Natural killer cell (primary cell): ENCODE measurements around the gene SMARCD3. TPM values are rescaled to one million over a fixed set of nuclear protein-coding genes. Genes with fewer than 3 reads are reported as not detected.

ENCODE experiments used
- ATAC-seq, 3 donors: fragments of 150-1000 bp in 2 of 3; fragments of 200-7000 bp in 1 of 3; cut with Tn5 transposase; 1 replicate in 1 of 3; 2 replicates in 2 of 3; pipeline ENCODE4 v1.10.0; 2021; ENCODE audit warnings: mild to moderate bottlenecking in 2 of 3, moderate library complexity in 2 of 3
- DNase-seq, 2 donors: peaks; one replicate each; pipeline versions ENCODE4 v3.0.0 to v3.0.0-alpha.2; 2013 to 2021; ENCODE audit warnings: mixed read lengths in 1 of 2
- H3K27ac ChIP-seq: one replicate; pipeline ENCODE4 v1.5.1; 2013; ENCODE audit warnings: mild to moderate bottlenecking, low read length
- H3K27me3 ChIP-seq: one replicate; pipeline ENCODE4 v1.6.1; 2013; ENCODE audit warnings: low read length; ENCODE audit not compliant: control insufficient read depth, insufficient read depth
- H3K36me3 ChIP-seq: one replicate; pipeline ENCODE4 v1.6.1; 2013; ENCODE audit warnings: low read length; ENCODE audit not compliant: control insufficient read depth, insufficient read depth
- H3K4me1 ChIP-seq: one replicate; pipeline ENCODE4 v1.6.1; 2013; ENCODE audit warnings: low read length; ENCODE audit not compliant: control insufficient read depth, insufficient read depth
- H3K4me3 ChIP-seq: one replicate; pipeline ENCODE4 v1.5.1; 2013; ENCODE audit warnings: low read length
- H3K9me3 ChIP-seq: one replicate; pipeline ENCODE4 v1.6.1; 2013; ENCODE audit warnings: low read length; ENCODE audit not compliant: control insufficient read depth, insufficient read depth
- H3K27ac Mint-ChIP-seq, 2 donors: one replicate each; pipeline ENCODE4 v1.8.0; 2022; ENCODE audit warnings: mild to moderate bottlenecking in 2 of 2, mixed read lengths in 2 of 2, moderate library complexity in 1 of 2
- H3K27me3 Mint-ChIP-seq, 2 donors: one replicate each; pipeline ENCODE4 v1.8.0; 2022; ENCODE audit warnings: low read depth in 2 of 2, mixed read lengths in 2 of 2
- H3K36me3 Mint-ChIP-seq: one replicate; pipeline ENCODE4 v1.8.0; 2022; ENCODE audit warnings: mixed read lengths
- H3K4me1 Mint-ChIP-seq, 2 donors: one replicate each; pipeline ENCODE4 v1.8.0; 2022; ENCODE audit warnings: mixed read lengths in 2 of 2
- H3K4me3 Mint-ChIP-seq: one replicate; pipeline ENCODE4 v1.8.0; 2022; ENCODE audit warnings: mild to moderate bottlenecking, moderate library complexity, mixed read lengths
- H3K9me3 Mint-ChIP-seq, 2 donors: one replicate each; pipeline ENCODE4 v1.8.0; 2022; ENCODE audit warnings: mixed read lengths in 2 of 2
- CTCF ChIP-seq: fragments of 200-600 bp; IDR thresholded peaks from one replicate; pipeline ENCODE4 v1.8.0; 2022; ENCODE audit warnings: antibody characterized with exemption
- WGBS: methylation state at CpG from one replicate; pipeline ENCODE4 v1.1.7; 2013; ENCODE audit warnings: missing lambda C conversion rate; ENCODE audit not compliant: insufficient coverage; 5-methylcytosine and 5-hydroxymethylcytosine counted together
- intact Hi-C: fragments of 100-400 bp; cut with micrococcal nuclease; formaldehyde crosslinking; loops from one replicate; pipeline ENCODE4 v1.14.2; 2022
- total RNA-seq, 4 donors: library from RNA; stranded (reverse); fragments of 120-200 nt in 1 of 4; gene quantifications; one replicate each; pipeline versions ENCODE4 v1.2.3 to v1.2.4, GENCODE V29; 2013 to 2022

The SMARCD3 gene
- total RNA-seq, 3 donors from 2014 or later (not counting 1 experiment from before 2014, with no cell fraction given), result 3.1 to 8.7 (median 6.5) TPM

- Histone ChIP-seq H3K9me3 (no peaks in the 10 kb centered on the region), H3K27me3 (no peaks in the 10 kb centered on the region), H3K36me3 (peaks cover 27% of the 10 kb centered on the region), H3K4me1 (peaks cover 26% of the 10 kb centered on the region), H3K4me3 (no peak overlapping the region), H3K27ac (no peak overlapping the region)
- 78% methylated on average over 9 of the region's 9 CpGs for WGBS
- no peaks in the 10 kb centered on the region for H3K9me3 Mint-ChIP-seq
- peak overlapping the region; percentile 96 to 98 for H3K27ac Mint-ChIP-seq
- no peaks in the 10 kb centered on the region for H3K27me3 Mint-ChIP-seq
- H3K4me1 Mint-ChIP-seq, result peaks cover 37 to 38% of the 10 kb centered on the region in 2 donors
- H3K36me3 Mint-ChIP-seq, result no peaks in the 10 kb centered on the region
- DNase-seq (no peak), ATAC-seq (no peak)
- peak overlapping the region; percentile 100 for H3K4me3 Mint-ChIP-seq
- intact Hi-C loops, result loop anchor here (2.0 kb wide), 1 partner anchor 175 kb away; the partner anchor contains the start of gene SLC4A2
- TF ChIP-seq CTCF, result no peak
Observed at GRCh38 chr7:151233804-151234203, 14.7 kb downstream of the SMARCD3 start.

GRCh38 chr7:151232917-151233701 is 15.4 kb downstream of the SMARCD3 start:
- Histone ChIP-seq H3K4me1 (peaks cover 27% of the 10 kb centered on the region), H3K27me3 (no peaks in the 10 kb centered on the region), H3K36me3 (peaks cover 24% of the 10 kb centered on the region), H3K9me3 (no peaks in the 10 kb centered on the region), H3K27ac (peak overlapping the region; percentile 83), H3K4me3 (peak overlapping the region; percentile 93)
- Mint-ChIP-seq H3K36me3 (no peaks in the 10 kb centered on the region), H3K4me1 (peaks cover 37 to 39% of the 10 kb centered on the region in 2 donors), H3K4me3 (peak overlapping the region; percentile 100), H3K9me3 (no peaks in the 10 kb centered on the region), H3K27me3 (no peaks in the 10 kb centered on the region), H3K27ac (peak overlapping the region; percentile 96 to 98)
- ATAC-seq (peak; percentile 67 to 82 (median 77)), DNase-seq (peak; percentile 65 to 77)
- intact Hi-C loops, result loop anchor here (2.0 kb wide), 1 partner anchor 174 kb away; the partner anchor contains the start of gene SLC4A2
- under 1% methylated on average over 35 of the region's 36 CpGs for WGBS
- TF ChIP-seq CTCF, result no peak

GRCh38 chr7:151232091-151232916 is 16.2 kb downstream of the SMARCD3 start, which contains the start of gene CHPF2:
Gene CHPF2 (plus strand): TSS chr7:151232483. CDS start chr7:151234012, 1,529 bp downstream.
- H3K4me3 ChIP-seq, result peak within 1 kb of the TSS; percentile 93
- ATAC-seq (peak; percentile 82 to 95 (median 93)), DNase-seq (peak; percentile 89 to 94)
- peaks cover 34% of the 10 kb centered on the region for H3K4me1 ChIP-seq
- Mint-ChIP-seq H3K9me3 (no peaks in the 10 kb centered on the region), H3K36me3 (no peaks in the 10 kb centered on the region), H3K27ac (peak within 1 kb of the TSS; percentile 96 to 98), H3K27me3 (no peaks in the 10 kb centered on the region), H3K4me1 (peaks cover 37 to 45% of the 10 kb centered on the region in 2 donors), H3K4me3 (peak within 1 kb of the TSS; percentile 100)
- 1% methylated on average over 79 of the region's 79 CpGs for WGBS
- intact Hi-C loops, result loop anchor here (2.0 kb wide), 1 partner anchor 174 kb away; the partner anchor contains the start of gene SLC4A2
- H3K27me3 ChIP-seq, result no peaks in the 10 kb centered on the region
- peak within 1 kb of the TSS; percentile 83 for H3K27ac ChIP-seq
- no peaks in the 10 kb centered on the region for H3K9me3 ChIP-seq
- no peak for TF ChIP-seq CTCF
- peaks cover 21% of the 10 kb centered on the region for H3K36me3 ChIP-seq
